Measurements from ENCODE around the gene WDR62. TPM values are rescaled to one million over a fixed set of nuclear protein-coding genes. Genes with fewer than 3 reads are reported as not detected.
A peak's percentile ranks its signal among the peaks of the same experiment; 100 is the strongest.

WDR62 gene
- total RNA-seq, 1 donor from 2014 or later, result 0.26 TPM

DNA sequence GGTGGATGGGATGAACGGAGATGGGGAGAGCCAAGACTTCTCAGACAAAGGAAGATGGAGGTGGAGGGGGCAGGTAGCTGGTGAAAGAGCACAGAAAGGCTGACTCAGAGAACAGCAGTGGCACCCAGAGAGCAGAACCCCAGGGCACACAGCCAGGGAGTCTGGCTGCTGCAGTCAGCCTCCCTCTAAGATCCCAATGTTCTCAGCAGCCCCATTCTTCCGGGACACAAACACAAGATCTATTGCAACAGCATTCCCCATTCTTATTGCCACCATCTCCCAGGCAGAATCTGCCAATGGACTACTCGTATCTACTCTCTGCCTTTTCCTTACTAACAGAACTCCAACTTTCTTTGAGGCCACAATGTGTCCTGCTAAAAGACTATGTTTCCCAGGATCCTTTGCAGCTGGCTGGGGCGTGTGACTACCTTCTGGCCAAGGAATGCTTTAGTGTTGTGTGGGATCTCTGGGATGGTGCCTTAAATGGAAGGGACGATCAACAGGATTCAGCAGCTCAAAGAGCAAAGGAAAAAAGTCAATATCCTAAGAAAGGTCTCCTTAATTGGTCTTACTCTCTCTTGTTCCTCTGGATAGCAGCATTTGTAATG is 8.2 kb upstream of the WDR62 start:
- TF ChIP-seq, protein P1, sequence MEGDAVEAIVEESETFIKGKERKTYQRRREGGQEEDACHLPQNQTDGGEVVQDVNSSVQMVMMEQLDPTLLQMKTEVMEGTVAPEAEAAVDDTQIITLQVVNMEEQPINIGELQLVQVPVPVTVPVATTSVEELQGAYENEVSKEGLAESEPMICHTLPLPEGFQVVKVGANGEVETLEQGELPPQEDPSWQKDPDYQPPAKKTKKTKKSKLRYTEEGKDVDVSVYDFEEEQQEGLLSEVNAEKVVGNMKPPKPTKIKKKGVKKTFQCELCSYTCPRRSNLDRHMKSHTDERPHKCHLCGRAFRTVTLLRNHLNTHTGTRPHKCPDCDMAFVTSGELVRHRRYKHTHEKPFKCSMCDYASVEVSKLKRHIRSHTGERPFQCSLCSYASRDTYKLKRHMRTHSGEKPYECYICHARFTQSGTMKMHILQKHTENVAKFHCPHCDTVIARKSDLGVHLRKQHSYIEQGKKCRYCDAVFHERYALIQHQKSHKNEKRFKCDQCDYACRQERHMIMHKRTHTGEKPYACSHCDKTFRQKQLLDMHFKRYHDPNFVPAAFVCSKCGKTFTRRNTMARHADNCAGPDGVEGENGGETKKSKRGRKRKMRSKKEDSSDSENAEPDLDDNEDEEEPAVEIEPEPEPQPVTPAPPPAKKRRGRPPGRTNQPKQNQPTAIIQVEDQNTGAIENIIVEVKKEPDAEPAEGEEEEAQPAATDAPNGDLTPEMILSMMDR (IDR thresholded peaks at IDR 0.05; ENCODE audit: insufficient read depth, low read length, severe bottlenecking), result no peak
- FAIRE-seq (no peak), DNase-seq (ENCODE audit: low read depth) (no peak)
- no peak overlapping the region for H3K4me3 ChIP-seq (ENCODE audit: low read depth, low read length)
- H3K36me3 ChIP-seq (ENCODE audit: control insufficient read depth, insufficient read depth, low read length), result peaks cover 2% of the 10 kb centered on the region
- H3K27me3 ChIP-seq (ENCODE audit: control insufficient read depth, insufficient read depth, low read length), result no peaks in the 10 kb centered on the region

DNA sequence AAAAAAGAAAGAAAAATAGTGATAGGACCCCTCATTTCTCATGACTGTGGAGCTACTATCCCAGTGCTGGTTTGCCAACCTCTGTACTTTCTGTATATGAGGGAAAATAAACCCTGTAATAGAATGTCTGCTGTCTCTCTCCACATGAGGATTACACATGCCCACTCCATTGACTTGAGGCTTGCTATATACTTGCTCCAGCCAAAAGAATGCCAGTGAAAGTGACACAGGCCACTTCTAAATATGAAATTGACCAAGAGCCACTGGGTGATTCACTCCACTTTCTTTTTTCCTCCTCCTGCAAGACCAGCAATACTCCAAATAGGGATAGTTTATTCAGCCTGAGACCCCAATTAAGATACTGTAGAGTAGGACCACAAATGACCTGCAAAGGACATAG is 6.9 kb upstream of the WDR62 start:
- H3K4me3 ChIP-seq (ENCODE audit: low read depth, low read length), result no peak overlapping the region
- H3K27me3 ChIP-seq (ENCODE audit: control insufficient read depth, insufficient read depth, low read length), result no peaks in the 10 kb centered on the region
- TF ChIP-seq, protein P1 (IDR thresholded peaks at IDR 0.05; ENCODE audit: insufficient read depth, low read length, severe bottlenecking), result no peak
- peaks cover 2% of the 10 kb centered on the region for H3K36me3 ChIP-seq (ENCODE audit: control insufficient read depth, insufficient read depth, low read length)
- no peak for DNase-seq (ENCODE audit: low read depth)
- FAIRE-seq, result no peak

- TF ChIP-seq, protein P1 (IDR thresholded peaks at IDR 0.05; ENCODE audit: insufficient read depth, low read length, severe bottlenecking), result no peak
- no peak overlapping the region for H3K4me3 ChIP-seq (ENCODE audit: low read depth, low read length)
- peaks cover 2% of the 10 kb centered on the region for H3K36me3 ChIP-seq (ENCODE audit: control insufficient read depth, insufficient read depth, low read length)
- DNase-seq (ENCODE audit: low read depth) (peak; percentile 95), FAIRE-seq (peak; percentile 86)
- no peaks in the 10 kb centered on the region for H3K27me3 ChIP-seq (ENCODE audit: control insufficient read depth, insufficient read depth, low read length)
These were observed 5.5 kb upstream of the WDR62 start for GRCh38 chr19:36049080-36049698.

DNA sequence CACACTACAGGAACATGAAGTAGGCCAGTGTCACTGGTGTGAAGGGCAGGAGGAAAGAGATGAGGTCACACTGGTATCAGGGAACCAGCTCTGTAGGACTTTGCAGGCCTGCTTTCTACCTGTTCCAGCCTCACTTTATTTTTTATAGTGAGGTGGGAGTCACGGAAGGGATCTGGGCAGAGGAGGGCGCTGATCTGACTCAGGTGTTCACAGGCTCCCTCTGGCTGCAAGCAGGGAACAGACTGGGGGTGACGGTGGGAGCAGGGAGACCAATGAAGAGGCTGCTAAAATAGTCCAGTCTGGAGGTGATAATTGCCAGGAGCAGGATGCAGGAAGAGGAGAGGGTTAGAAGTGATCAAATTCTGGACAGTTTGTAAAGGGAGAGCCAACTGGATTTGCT is 3.5 kb upstream of the WDR62 start:
- TF ChIP-seq, protein P1 (IDR thresholded peaks at IDR 0.05; ENCODE audit: insufficient read depth, low read length, severe bottlenecking), result peak; percentile 45
- Histone ChIP-seq H3K36me3 (ENCODE audit: control insufficient read depth, insufficient read depth, low read length) (no peaks in the 10 kb centered on the region), H3K4me3 (ENCODE audit: low read depth, low read length) (no peak overlapping the region), H3K27me3 (ENCODE audit: control insufficient read depth, insufficient read depth, low read length) (no peaks in the 10 kb centered on the region)
- FAIRE-seq (no peak), DNase-seq (ENCODE audit: low read depth) (peak; percentile 25)

DNA sequence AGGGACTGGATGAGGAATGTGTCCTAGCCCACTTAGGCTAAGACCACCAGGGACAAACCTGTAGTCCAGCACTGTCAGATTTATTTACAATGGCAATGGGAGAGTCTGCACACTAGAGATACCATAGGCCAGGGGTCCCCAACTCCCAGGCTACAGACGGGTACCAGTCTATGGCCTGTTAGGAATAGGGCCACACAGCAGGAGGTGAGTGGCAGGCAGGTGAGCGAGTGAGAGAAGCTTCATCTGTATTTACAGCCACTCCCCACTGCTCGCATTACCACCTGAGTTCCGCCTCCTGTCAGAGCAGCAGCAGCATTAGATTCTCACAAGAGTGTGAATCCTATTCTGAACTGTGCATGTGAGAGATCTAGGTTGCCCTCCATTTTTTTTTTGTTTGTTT is 3.1 kb upstream of the WDR62 start:
- no peak for FAIRE-seq
- no peak for DNase-seq (ENCODE audit: low read depth)
- no peaks in the 10 kb centered on the region for H3K36me3 ChIP-seq (ENCODE audit: control insufficient read depth, insufficient read depth, low read length)
- H3K27me3 ChIP-seq (ENCODE audit: control insufficient read depth, insufficient read depth, low read length), result no peaks in the 10 kb centered on the region
- TF ChIP-seq, protein P1 (IDR thresholded peaks at IDR 0.05; ENCODE audit: insufficient read depth, low read length, severe bottlenecking), result no peak
- no peak overlapping the region for H3K4me3 ChIP-seq (ENCODE audit: low read depth, low read length)

Measured in bronchial epithelial cell (primary cell).